Skin of body (tissue), 2 donors: ENCODE data around the gene IPO5. TPM values are rescaled to one million over a fixed set of nuclear protein-coding genes. Genes with fewer than 3 reads are reported as not detected.
"Not testable (repeated sequence)": the region's sequence is repeated elsewhere in the genome, so short reads cannot be mapped to it uniquely, and the experiment has no call there.

Source experiments
- DNase-seq: peaks from one replicate; lab custom pipeline; 2025; lab: John Stamatoyannopoulos, UW
- total RNA-seq: library from RNA; depleted of rRNA; stranded (reverse); fragments of >200 nt; gene quantifications from one replicate; pipeline ENCODE4 v1.2.3, GENCODE V29; 2014

The IPO5 gene
- total RNA-seq, 1 donor from 2014 or later = 151 TPM

- DNase-seq = no peak
Measured at GRCh38 chr13:97948041-97948440, 5.4 kb upstream of the IPO5 start.

- DNase-seq = not testable (repeated sequence)
Measured at GRCh38 chr13:97949316-97949715, 4.2 kb upstream of the IPO5 start.

GRCh38 chr13:97951376-97951775 is 2.1 kb upstream of the IPO5 start:
- no peak for DNase-seq

- DNase-seq = not testable (repeated sequence)
Measured at GRCh38 chr13:97952831-97953230, 644 bp upstream of the IPO5 start.

GRCh38 chr13:97961340-97961739 is 7.9 kb downstream of the IPO5 start:
- no peak for DNase-seq

GRCh38 chr13:97962887-97963286 is 9.4 kb downstream of the IPO5 start:
- DNase-seq = no peak

- no peak for DNase-seq
Measured at GRCh38 chr13:97967226-97967625, 13.8 kb downstream of the IPO5 start.

GRCh38 chr13:97967948-97968347 is 14.5 kb downstream of the IPO5 start:
- no peak for DNase-seq

GRCh38 chr13:97971519-97971918 is 18.0 kb downstream of the IPO5 start:
- DNase-seq = no peak

GRCh38 chr13:97974773-97975172 is 21.3 kb downstream of the IPO5 start:
- no peak for DNase-seq

GRCh38 chr13:97975280-97975847 is 21.9 kb downstream of the IPO5 start:
- no peak for DNase-seq

- peak; percentile 66 for DNase-seq
Measured at GRCh38 chr13:97975848-97976609, 22.6 kb downstream of the IPO5 start.

- no peak for DNase-seq
Measured at GRCh38 chr13:97976610-97977521, 23.4 kb downstream of the IPO5 start.

GRCh38 chr13:97977982-97978381 is 24.5 kb downstream of the IPO5 start:
- DNase-seq = no peak

GRCh38 chr13:97978651-97979050 is 25.2 kb downstream of the IPO5 start:
- DNase-seq = no peak

- no peak for DNase-seq
Measured at GRCh38 chr13:97979051-97979450, 25.6 kb downstream of the IPO5 start.

- no peak for DNase-seq
Measured at GRCh38 chr13:97979556-97979955, 26.1 kb downstream of the IPO5 start.

- no peak for DNase-seq
Measured at GRCh38 chr13:97982286-97982685, 28.8 kb downstream of the IPO5 start.

GRCh38 chr13:97986835-97987234 is 33.4 kb downstream of the IPO5 start:
- no peak for DNase-seq

GRCh38 chr13:97999653-98000052 is 46.2 kb downstream of the IPO5 start:
- no peak for DNase-seq

- no peak for DNase-seq
Measured at GRCh38 chr13:98004107-98004506, 50.6 kb downstream of the IPO5 start.

GRCh38 chr13:98004997-98005396 is 51.5 kb downstream of the IPO5 start:
- not testable (repeated sequence) for DNase-seq
